NCI-H2227 (cell line): ENCODE measurements around the gene COX4I1.

Source experiments
- DNase-seq: peaks from one replicate; lab custom pipeline; 2025; ENCODE audit not compliant: unreplicated experiment; lab: John Stamatoyannopoulos, UW

Gene COX4I1

GRCh38 chr16:85856079-85856478 is 56.6 kb downstream of the COX4I1 start:
- no peak for DNase-seq

DNA sequence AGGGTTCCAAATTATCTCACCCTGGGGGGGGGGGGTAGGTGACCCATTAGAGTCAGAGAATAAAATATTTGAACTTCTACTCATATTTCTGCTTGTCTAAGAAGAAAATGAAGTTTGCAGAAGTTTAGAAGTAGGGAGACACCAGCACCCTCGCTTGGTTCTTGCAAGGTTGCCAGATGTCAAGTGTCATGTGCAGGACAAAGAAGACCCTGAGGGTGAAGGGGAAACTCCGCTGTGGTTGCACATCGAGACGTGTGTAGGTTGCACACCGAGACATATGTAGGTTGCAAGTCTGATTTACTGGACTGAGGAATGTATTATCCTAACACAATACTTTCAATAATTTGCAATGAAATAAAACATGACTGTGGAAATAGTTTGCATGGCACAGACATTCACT is 57.1 kb downstream of the COX4I1 start:
- DNase-seq = no peak
